ENCODE data around the gene COMT. TPM values are rescaled to one million over a fixed set of nuclear protein-coding genes. Genes with fewer than 3 reads are reported as not detected.

Gene COMT
- total and polyA plus RNA-seq, 9 of the 15 experiments (the other 6 are each of a cell fraction or from before 2014, with no cell fraction given): 12.5 to 351 (median 155) TPM

- TF ChIP-seq CEBPB (tag; IDR thresholded peaks at IDR 0.05): no peak
- no peak for TF ChIP-seq MTA1 (IDR thresholded peaks at IDR 0.05; ENCODE audit: borderline replicate concordance)
- TF ChIP-seq RBM22 (IDR thresholded peaks at IDR 0.05; ENCODE audit: low read depth, low read length, poor library complexity, severe bottlenecking): peak; percentile 47
- TF ChIP-seq GATA2 (CRISPR knock-in tag; IDR thresholded peaks at IDR 0.05): no peak
- no peak for TF ChIP-seq VEZF1 (CRISPR knock-in tag; IDR thresholded peaks at IDR 0.05)
- TF ChIP-seq KLF16 (IDR thresholded peaks at IDR 0.05): no peak
- no peak for TF ChIP-seq CCAR2 (IDR thresholded peaks at IDR 0.05; ENCODE audit: low read depth, low read length)
- TF ChIP-seq LCOR (CRISPR knock-in tag; IDR thresholded peaks at IDR 0.05): no peak
- TF ChIP-seq L3MBTL2 (IDR thresholded peaks at IDR 0.05): no peak
- 0 out of 2 replicates have a peak, but pooled peaks have one; percentile 48 for TF ChIP-seq ELF2 (CRISPR knock-in tag; IDR thresholded peaks at IDR 0.05)
- TF ChIP-seq E2F6 (IDR thresholded peaks at IDR 0.05; ENCODE audit: borderline replicate concordance in 1 of 2, extremely low read depth in 1 of 2, insufficient read depth in 1 of 2, insufficient read length in 1 of 2, low read depth in 1 of 2, low read length in 1 of 2, poor library complexity in 1 of 2, severe bottlenecking in 1 of 2): no peak
- TF ChIP-seq DEAF1 (CRISPR knock-in tag; IDR thresholded peaks at IDR 0.05): no peak
- TF ChIP-seq U2AF1 (optimal IDR thresholded peaks at IDR 0.05; ENCODE audit: low read depth, low read length): no peak
- no peak for TF ChIP-seq ARID1B (IDR thresholded peaks at IDR 0.05)
- no peak for TF ChIP-seq NR1H2 (CRISPR knock-in tag; IDR thresholded peaks at IDR 0.05)
- TF ChIP-seq STAG1 (CRISPR knock-in tag; IDR thresholded peaks at IDR 0.05; ENCODE audit: borderline replicate concordance): no peak
- no peak for TF ChIP-seq HES1 (IDR thresholded peaks at IDR 0.05; ENCODE audit: low read depth)
- no peak for TF ChIP-seq GABPA (tag; conservative IDR thresholded peaks at IDR 0.05; ENCODE audit: low read depth)
- no peak for TF ChIP-seq NONO (IDR thresholded peaks at IDR 0.05; ENCODE audit: low read depth in 2 of 2, low read length in 1 of 2)
- TF ChIP-seq KLF1 (tag; IDR thresholded peaks at IDR 0.05): no peak
- no peak for TF ChIP-seq ERF (CRISPR knock-in tag; IDR thresholded peaks at IDR 0.05)
- TF ChIP-seq RNF2 (IDR thresholded peaks at IDR 0.05): no peak
- TF ChIP-seq MLLT1 (IDR thresholded peaks at IDR 0.05): no peak
Measured at GRCh38 chr22:19904174-19904856, 37.3 kb upstream of the COMT start (continued).
